ENCODE data around the gene LITAFD.

GRCh38 chr16:8887431-8887765 lies 5.2 kb downstream of the LITAFD start:
- TF ChIP-seq POLR2AphosphoS5 (IDR thresholded peaks at IDR 0.05), result no peak
- no peak for TF ChIP-seq EP300 (IDR thresholded peaks at IDR 0.05; ENCODE audit: low read depth)
- TF ChIP-seq POLR2A (IDR thresholded peaks at IDR 0.05), result no peak
